Measurements from ENCODE around the gene LAMB2. TPM values are rescaled to one million over a fixed set of nuclear protein-coding genes. Genes with fewer than 3 reads are reported as not detected.

The LAMB2 gene
- total and polyA plus RNA-seq, 7 donors = 81.6 to 220 (median 133) TPM

DNA sequence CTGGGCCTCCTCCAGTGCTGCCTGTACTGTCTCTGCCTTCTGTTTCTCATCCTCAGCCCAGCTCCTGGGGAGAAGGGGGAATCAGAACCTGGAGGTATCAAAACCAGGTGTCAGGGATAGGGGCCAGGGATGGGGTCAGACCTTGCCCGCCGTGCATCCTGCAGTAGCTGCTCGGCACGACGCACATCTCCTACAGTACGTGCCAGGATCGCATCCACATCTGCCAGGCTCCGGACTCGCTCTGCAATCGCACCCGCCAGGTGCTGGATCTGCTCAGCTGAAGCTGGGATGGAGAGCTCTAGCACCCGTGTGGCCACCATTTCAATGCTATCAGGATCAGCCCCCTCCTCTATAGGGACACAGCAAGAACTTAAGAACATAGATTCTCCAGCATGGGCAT, 10.8 kb downstream of the LAMB2 start:
- intact Hi-C loops (cut with DNase I) = loop anchor here in 1 of 2 donors (5.0 kb wide), 1 partner anchor 45 kb away; the partner anchor contains the start of gene CCDC71
- ATAC-seq (no peak), DNase-seq (no peak)
- Histone ChIP-seq H3K4me3 (no peak overlapping the region), H3K27ac (no peak overlapping the region), H3K9me3 (no peaks in the 10 kb centered on the region), H3K27me3 (ENCODE audit: insufficient read depth in 3 of 3, low read length in 2 of 3) (no peaks in the 10 kb centered on the region), H3K36me3 (ENCODE audit: insufficient read depth in 1 of 2, low read depth in 1 of 2) (peaks cover 8 to 78% of the 10 kb centered on the region in 2 donors), H3K4me1 (peaks cover 16% of the 10 kb centered on the region)
- WGBS, 3 donors = 85 to 91% (median 87%) methylated on average over 12 of the region's 12 CpGs
- no peak for TF ChIP-seq CTCF (IDR thresholded peaks at IDR 0.05)

GRCh38 chr3:49121132-49121736, 11.6 kb downstream of the LAMB2 start:
- H3K9me3 ChIP-seq = no peaks in the 10 kb centered on the region
- DNase-seq (no peak), ATAC-seq (peak in 1 of 4 donors; percentile 5)
- H3K27me3 ChIP-seq (ENCODE audit: insufficient read depth in 3 of 3, low read length in 2 of 3) = no peaks in the 10 kb centered on the region
- H3K27ac ChIP-seq = peak overlapping the region; percentile 95
- H3K4me1 ChIP-seq = peaks cover 16% of the 10 kb centered on the region
- 52 to 63% (median 61%) methylated on average over 17 of the region's 17 CpGs for WGBS, 3 donors
- H3K4me3 ChIP-seq = peak overlapping the region; percentile 98
- no peak for TF ChIP-seq CTCF (IDR thresholded peaks at IDR 0.05)
- intact Hi-C loops (cut with DNase I) = loop anchor here in 1 of 2 donors (5.0 kb wide), 1 partner anchor 46 kb away; the partner anchor contains the start of gene CCDC71
- peaks cover 8 to 78% of the 10 kb centered on the region in 2 donors for H3K36me3 ChIP-seq (ENCODE audit: insufficient read depth in 1 of 2, low read depth in 1 of 2)

GRCh38 chr3:49120438-49121131, 12.3 kb downstream of the LAMB2 start, which contains the start of gene USP19:
TSS of gene USP19 (minus strand) at chr3:49120823. CDS start at chr3:49119145, 1,678 bp downstream.
- H3K27ac ChIP-seq = peak within 1 kb of the TSS; percentile 95
- peak within 1 kb of the TSS; percentile 98 for H3K4me3 ChIP-seq
- intact Hi-C loops (cut with DNase I) = loop anchor here in 1 of 2 donors (5.0 kb wide), 1 partner anchor 47 kb away; the partner anchor contains the start of gene CCDC71
- TF ChIP-seq CTCF (IDR thresholded peaks at IDR 0.05) = no peak
- peaks cover 16% of the 10 kb centered on the region for H3K4me1 ChIP-seq
- H3K9me3 ChIP-seq = no peaks in the 10 kb centered on the region
- DNase-seq = peak; percentile 97 to 99
- WGBS, 3 donors = 1% methylated on average over 66 to 70 of the region's 70 CpGs
- peak; percentile 91 to 95 (median 94) for ATAC-seq
- H3K36me3 ChIP-seq (ENCODE audit: insufficient read depth in 1 of 2, low read depth in 1 of 2) = peaks cover 8 to 78% of the 10 kb centered on the region in 2 donors
- H3K27me3 ChIP-seq (ENCODE audit: insufficient read depth in 3 of 3, low read length in 2 of 3) = no peaks in the 10 kb centered on the region

- TF ChIP-seq CTCF (IDR thresholded peaks at IDR 0.05) = no peak
- H3K9me3 ChIP-seq = no peaks in the 10 kb centered on the region
- no peaks in the 10 kb centered on the region for H3K27me3 ChIP-seq (ENCODE audit: insufficient read depth in 3 of 3, low read length in 2 of 3)
- peaks cover 8 to 78% of the 10 kb centered on the region in 2 donors for H3K36me3 ChIP-seq (ENCODE audit: insufficient read depth in 1 of 2, low read depth in 1 of 2)
- peak overlapping the region; percentile 95 for H3K27ac ChIP-seq
- intact Hi-C loops (cut with DNase I) = loop anchor here in 1 of 2 donors (5.0 kb wide), 1 partner anchor 47 kb away; the partner anchor contains the start of gene CCDC71
- WGBS, 3 donors = 0% methylated on average over 7 to 9 of the region's 9 CpGs
- DNase-seq = no peak
- H3K4me1 ChIP-seq = peaks cover 16% of the 10 kb centered on the region
- peak; percentile 2 to 20 (median 11) for ATAC-seq
- H3K4me3 ChIP-seq = peak overlapping the region; percentile 98
These were observed 12.8 kb downstream of the LAMB2 start for GRCh38 chr3:49120096-49120437.

All from psoas muscle (tissue), 8 donors.